Measurements from ENCODE around the gene DDX43. TPM values are rescaled to one million over a fixed set of nuclear protein-coding genes. Genes with fewer than 3 reads are reported as not detected.

DDX43 gene
- total and polyA plus RNA-seq, 2 donors (not counting 1 experiment from before 2014, with no cell fraction given) = 1.8 to 2.1 TPM

DNA sequence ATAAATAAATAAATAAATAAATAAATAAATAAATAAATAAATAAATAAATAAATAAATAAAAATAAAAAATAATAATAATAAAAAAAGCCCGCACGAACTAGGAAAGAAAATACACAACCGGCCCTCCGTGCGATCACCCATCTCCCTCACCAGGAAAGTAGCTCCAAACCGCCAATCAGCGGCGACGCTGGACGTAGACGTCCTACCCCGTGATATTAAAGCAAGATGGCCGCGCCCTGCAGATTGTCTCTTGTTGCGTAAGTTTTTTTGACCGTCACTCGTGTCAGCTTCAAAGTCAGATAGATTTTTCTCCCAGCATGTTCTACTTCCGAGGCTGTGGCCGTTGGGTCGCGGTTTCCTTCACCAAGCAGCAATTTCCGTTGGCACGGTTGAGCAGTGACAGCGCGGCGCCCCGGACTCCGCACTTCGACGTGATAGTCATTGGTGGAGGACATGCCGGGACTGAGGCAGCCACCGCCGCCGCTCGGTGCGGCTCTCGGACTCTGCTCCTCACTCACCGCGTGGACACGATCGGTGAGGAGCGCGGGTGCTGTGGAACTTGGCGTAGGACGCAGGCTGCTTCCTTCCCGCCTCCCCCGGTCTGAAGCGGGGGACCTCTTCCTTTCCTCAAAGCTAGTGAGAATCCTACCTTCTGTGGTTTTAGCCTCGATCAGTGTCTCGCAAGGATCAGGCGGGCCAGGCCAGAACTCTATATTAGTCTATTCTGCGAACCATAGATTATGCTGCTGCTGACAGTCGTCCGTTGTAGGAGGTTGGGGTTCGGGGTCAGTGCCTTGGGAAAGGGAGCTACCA is 67.1 kb downstream of the DDX43 start, which contains the start of gene MTO1:
MTO1 (plus strand) TSS at position 201 of the 814 bp plus-strand sequence; CDS start at position 319, 118 bp downstream.
- peaks cover 77% of the 10 kb centered on the region for H3K79me2 ChIP-seq (ENCODE audit: control insufficient read depth, insufficient read depth, low read length)
- Mint-ChIP-seq H3K27ac (peak within 1 kb of the TSS; percentile 97), H3K4me1 (peaks cover 29% of the 10 kb centered on the region), H3K4me3 (peak within 1 kb of the TSS; percentile 100), H3K9me3 (ENCODE audit: insufficient read depth) (no peaks in the 10 kb centered on the region), H3K27me3 (no peaks in the 10 kb centered on the region)
- intact Hi-C loops (cut with micrococcal nuclease) = loop anchor here (1.0 to 10.0 kb wide), 3 partner anchors 9 to 1823 kb away; partner anchors contain the start of genes CGAS and TMEM30A
- H2AFZ ChIP-seq (ENCODE audit: insufficient read depth, low read depth, low read length, poor library complexity, severe bottlenecking) = peak within 1 kb of the TSS; percentile 99
- ATAC-seq (ENCODE audit: low read depth) = peak; percentile 94
- H3K9me3 ChIP-seq (ENCODE audit: control extremely low read depth in 1 of 3, control insufficient read depth in 2 of 3, insufficient read depth in 1 of 3, low read length in 2 of 3) = no peaks in the 10 kb centered on the region
- H3K4me1 ChIP-seq (ENCODE audit: control insufficient read depth in 2 of 2, insufficient read depth in 2 of 2, low read length in 2 of 2) = peaks cover 12 to 31% of the 10 kb centered on the region in 2 donors
- ChIA-PET POLR2A (interaction anchor here (0.6 to 3.9 kb wide), 9 partner anchors 9 to 192 kb away, joined by 3 to 34 read pairs (median 4); partner anchors contain the start of genes CGAS, EEF1A1 and SLC17A5), CTCF (interaction anchor here (1.0 to 3.3 kb wide), 10 partner anchors 10 to 191 kb away, joined by 3 to 27 read pairs (median 5); partner anchors contain the start of genes CGAS and EEF1A1)
- peak within 1 kb of the TSS; percentile 100 for H3K9ac ChIP-seq (ENCODE audit: low read length)
- TF ChIP-seq, protein P1, sequence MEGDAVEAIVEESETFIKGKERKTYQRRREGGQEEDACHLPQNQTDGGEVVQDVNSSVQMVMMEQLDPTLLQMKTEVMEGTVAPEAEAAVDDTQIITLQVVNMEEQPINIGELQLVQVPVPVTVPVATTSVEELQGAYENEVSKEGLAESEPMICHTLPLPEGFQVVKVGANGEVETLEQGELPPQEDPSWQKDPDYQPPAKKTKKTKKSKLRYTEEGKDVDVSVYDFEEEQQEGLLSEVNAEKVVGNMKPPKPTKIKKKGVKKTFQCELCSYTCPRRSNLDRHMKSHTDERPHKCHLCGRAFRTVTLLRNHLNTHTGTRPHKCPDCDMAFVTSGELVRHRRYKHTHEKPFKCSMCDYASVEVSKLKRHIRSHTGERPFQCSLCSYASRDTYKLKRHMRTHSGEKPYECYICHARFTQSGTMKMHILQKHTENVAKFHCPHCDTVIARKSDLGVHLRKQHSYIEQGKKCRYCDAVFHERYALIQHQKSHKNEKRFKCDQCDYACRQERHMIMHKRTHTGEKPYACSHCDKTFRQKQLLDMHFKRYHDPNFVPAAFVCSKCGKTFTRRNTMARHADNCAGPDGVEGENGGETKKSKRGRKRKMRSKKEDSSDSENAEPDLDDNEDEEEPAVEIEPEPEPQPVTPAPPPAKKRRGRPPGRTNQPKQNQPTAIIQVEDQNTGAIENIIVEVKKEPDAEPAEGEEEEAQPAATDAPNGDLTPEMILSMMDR (IDR thresholded peaks at IDR 0.05) = no peak
- TF ChIP-seq EZH2 (IDR thresholded peaks at IDR 0.05; ENCODE audit: borderline replicate concordance, insufficient read depth, low read depth, low read length, poor library complexity, severe bottlenecking) = no peak
- peak; percentile 91 for DNase-seq
- H4K20me1 ChIP-seq (ENCODE audit: control insufficient read depth, insufficient read depth, low read length, poor library complexity, severe bottlenecking) = no peaks in the 10 kb centered on the region
- H3K36me3 ChIP-seq (replicated peaks in 1 of 2; ENCODE audit: control extremely low read depth in 1 of 2, control insufficient read depth in 1 of 2, extremely low read depth in 1 of 2, insufficient read depth in 2 of 2, low read length in 1 of 2) = peaks cover 3 to 20% of the 10 kb centered on the region in 2 experiments
- WGBS (ENCODE audit: insufficient coverage) = under 1% methylated on average over 53 of the region's 55 CpGs
- H3K27ac ChIP-seq (ENCODE audit: low read length in 2 of 2) = peak within 1 kb of the TSS; percentile 90 to 96
- peak within 1 kb of the TSS; percentile 98 for H3K4me2 ChIP-seq (replicated peaks; ENCODE audit: low read depth, low read length, poor library complexity, severe bottlenecking)
- H3K27me3 ChIP-seq (replicated peaks in 1 of 4; ENCODE audit: control extremely low read depth in 1 of 4, control insufficient read depth in 3 of 4, insufficient read depth in 4 of 4, low read length in 3 of 4) = no peaks in the 10 kb centered on the region
- peak within 1 kb of the TSS; percentile 66 to 99 (median 78) for H3K4me3 ChIP-seq (ENCODE audit: control extremely low read depth in 1 of 5, extremely low read depth in 1 of 5, insufficient read depth in 1 of 5, low read depth in 2 of 5, low read length in 4 of 5)

Small RNA genes within 50 kb of the gene (small RNA-seq; reads per million reads assigned to genes)
- gene RNU6-975P (ENCODE audit: insufficient read length, low read depth, low replicate concordance) (not detected), gene RPL39P3 (ENCODE audit: insufficient read length, low read depth, low replicate concordance) (not detected)

Other genes starting within 250 kb of the DDX43 start
- gene KHDC1L, start 169.3 kb upstream of the DDX43 start, total RNA-seq = not detected in 2 replicates
- gene KHDC1L, start 169.3 kb upstream of the DDX43 start, polyA plus RNA-seq = not detected in 2 replicates
- 2.9 and 3.5 TPM in 2 replicates for gene KHDC1, start 131.6 kb upstream of the DDX43 start, total RNA-seq
- 2.6 and 2.8 TPM in 2 replicates for gene KHDC1, start 131.6 kb upstream of the DDX43 start, polyA plus RNA-seq
- gene DPPA5, start 40.6 kb upstream of the DDX43 start, total RNA-seq = not detected in 2 replicates
- gene DPPA5, start 40.6 kb upstream of the DDX43 start, polyA plus RNA-seq = not detected in 2 replicates
- gene KHDC3L, start 32.2 kb upstream of the DDX43 start, total RNA-seq = not detected in 2 replicates
- gene KHDC3L, start 32.2 kb upstream of the DDX43 start, polyA plus RNA-seq = not detected in 2 replicates
- 0.97 TPM in 1 of 2 replicates, not detected in the other for gene OOEP, start 24.9 kb upstream of the DDX43 start, total RNA-seq
- gene OOEP, start 24.9 kb upstream of the DDX43 start, polyA plus RNA-seq = 0.25 and 0.70 TPM in 2 replicates
- gene CGAS, start 57.5 kb downstream of the DDX43 start, total RNA-seq = 20.0 and 24.7 TPM in 2 replicates
- 5.1 and 6.3 TPM in 2 replicates for gene CGAS, start 57.5 kb downstream of the DDX43 start, polyA plus RNA-seq
- gene MTO1, start 66.9 kb downstream of the DDX43 start, total RNA-seq = 79.5 and 84.4 TPM in 2 replicates
- gene MTO1, start 66.9 kb downstream of the DDX43 start, polyA plus RNA-seq = 52.1 and 56.0 TPM in 2 replicates
- gene EEF1A1, start 126.2 kb downstream of the DDX43 start, total RNA-seq = 12,449 and 12,769 TPM in 2 replicates
- gene EEF1A1, start 126.2 kb downstream of the DDX43 start, polyA plus RNA-seq = 9,254 and 9,671 TPM in 2 replicates

Measured in B cell (primary cell).